ENCODE results near the gene CRYBG3. TPM values are rescaled to one million over a fixed set of nuclear protein-coding genes. Genes with fewer than 3 reads are reported as not detected.

Gene CRYBG3
- total RNA-seq, 1 experiment from 2014 or later, result 5.9 TPM

GRCh38 chr3:97911459-97911858, 89.6 kb downstream of the CRYBG3 start:
- Histone ChIP-seq H3K18ac (ENCODE audit: insufficient read length, low read depth, low read length) (no peak overlapping the region), H3K4ac (ENCODE audit: low read depth, low read length) (no peak overlapping the region), H2AFZ (ENCODE audit: low read length) (no peak overlapping the region), H3K56ac (ENCODE audit: insufficient read length, low read depth, low read length) (no peak overlapping the region), H4K8ac (replicated peaks; ENCODE audit: insufficient read length, low read depth, low read length) (no peak overlapping the region), H2BK20ac (ENCODE audit: low read depth, low read length, poor library complexity, severe bottlenecking) (no peak overlapping the region), H3K9me3 (ENCODE audit: control insufficient read depth, low read depth, low read length) (no peaks in the 10 kb centered on the region), H2BK12ac (ENCODE audit: insufficient read length, low read depth, low read length) (no peak overlapping the region), H3T11ph (ENCODE audit: low read length) (no peak overlapping the region), H3K79me1 (ENCODE audit: insufficient read depth, low read depth, low read length, poor library complexity, severe bottlenecking) (no peaks in the 10 kb centered on the region), H2AK5ac (ENCODE audit: insufficient read length, low read length) (no peak overlapping the region), H4K20me1 (ENCODE audit: control insufficient read depth, insufficient read depth, insufficient read length) (no peaks in the 10 kb centered on the region), H2BK15ac (ENCODE audit: low read depth, low read length) (no peak overlapping the region), H4K91ac (ENCODE audit: insufficient read length, low read depth, low read length) (no peak overlapping the region), H2BK120ac (ENCODE audit: low read depth, low read length, poor library complexity, severe bottlenecking) (no peak overlapping the region), H3K27me3 (ENCODE audit: insufficient read depth, low read length) (no peaks in the 10 kb centered on the region), H3K14ac (ENCODE audit: insufficient read depth, low read length) (no peak overlapping the region), H3K23ac (ENCODE audit: insufficient read length, low read depth, low read length) (no peak overlapping the region), H3K4me2 (ENCODE audit: insufficient read depth, insufficient read length, low read length) (no peak overlapping the region), H2BK5ac (ENCODE audit: insufficient read length, low read length) (no peak overlapping the region), H4K5ac (ENCODE audit: insufficient read length, low read depth, low read length) (no peak overlapping the region), H3K79me2 (ENCODE audit: insufficient read depth, low read length) (no peaks in the 10 kb centered on the region), H3K9ac (ENCODE audit: extremely low read depth, insufficient read length, low read length) (no peak overlapping the region), H3K27ac (ENCODE audit: insufficient read length, low read depth, low read length) (no peak overlapping the region), H3K4me1 (ENCODE audit: insufficient read depth, low read length) (no peaks in the 10 kb centered on the region), H3K23me2 (ENCODE audit: insufficient read length, low read depth, low read length, poor library complexity, severe bottlenecking) (no peaks in the 10 kb centered on the region)
- no peak for TF ChIP-seq CTCF (conservative IDR thresholded peaks at IDR 0.05)
- Mint-ChIP-seq H3K27me3 (ENCODE audit: low read depth) (no peaks in the 10 kb centered on the region), H3K27ac (no peak overlapping the region; a peak in 1 of 7 replicates), H3K4me1 (peaks cover 12 to 13% of the 10 kb centered on the region in 2 experiments), H3K4me3 (no peak overlapping the region), H3K9me3 (peaks cover 2 to 3% of the 10 kb centered on the region in 2 experiments; a peak in 2 of 5 replicates), H3K36me3 (ENCODE audit: insufficient read depth in 1 of 3, low read depth in 3 of 3) (peaks cover 2 to 5% (median 4%) of the 10 kb centered on the region in 3 experiments; a peak in 4 of 7 replicates)
- WGBS (ENCODE audit: extremely low coverage, insufficient read length, low lambda C conversion rate), result no CpG with 5 or more reads among the region's 3 CpGs
- no peak for DNase-seq

Data from H9 (cell line).